HepG2 (cell line): ENCODE measurements around the gene LMX1B. TPM values are rescaled to one million over a fixed set of nuclear protein-coding genes. Genes with fewer than 3 reads are reported as not detected.
A peak's percentile ranks its signal among the peaks of the same experiment; 100 is the strongest.

Source experiments
- ATAC-seq: fragments of 200-7000 bp; cut with Tn5 transposase; 3 replicates; pipeline ENCODE4 v1.9.1; 2020; ENCODE audit warnings: mild to moderate bottlenecking, moderate library complexity
- BruUV-seq: library from RNA; stranded (reverse); fragments of 400-500 nt; replicated peaks from 2 replicates; lab custom pipeline; 2021; lab: Mats Ljungman, UMichigan
- CTCF ChIA-PET: fragments of 300-600 bp; formaldehyde crosslinking; extraction: SDS; loops from one replicate; lab custom pipeline; 2021; ENCODE audit warnings: low total read pairs, inconsistent platforms, low intra/inter-chr PET ratio; lab: Yijun Ruan, JAX
- POLR2A ChIA-PET: fragments of 350-600 bp; sonication (Branson Sonifier 250); formaldehyde crosslinking; loops from one replicate; lab custom pipeline; 2020; ENCODE audit warnings: antibody characterized with exemption, inconsistent platforms; lab: Yijun Ruan, JAX
- DNase-seq: peaks from one replicate; pipeline ENCODE4 v3.0.0-alpha.2; 2015; ENCODE audit warnings: low spot score
- FAIRE-seq: peaks from 3 replicates; lab custom pipeline; 2011; peaks lifted over from hg19 to GRCh38; lab: Jason Lieb, UNC
- H2AFZ ChIP-seq: one replicate; pipeline ENCODE4 v1.6.1; 2011; ENCODE audit warnings: low read length, inconsistent platforms
- H3K27ac ChIP-seq: fragments of 300-600 bp; 3 replicates; pipeline ENCODE4 v1.8.0; 2011; ENCODE audit warnings: mixed run types, mild to moderate bottlenecking, mixed read lengths, low read length, inconsistent platforms; ENCODE audit not compliant: insufficient read depth; ENCODE audit errors: extremely low read length
- H3K27me3 ChIP-seq, 2 experiments: fragments of 200-600 bp in 1 of 2; 2 replicates in 1 of 2; 3 replicates in 1 of 2; pipeline versions ENCODE4 v1.6.0 to v1.8.0; 2011; ENCODE audit warnings: low read length in 2 of 2, mild to moderate bottlenecking in 2 of 2, moderate library complexity in 2 of 2, inconsistent platforms in 1 of 2; ENCODE audit not compliant: insufficient read depth in 2 of 2, control insufficient read depth in 1 of 2
- H3K36me3 ChIP-seq, 2 experiments: fragments of 200-600 bp in 1 of 2; replicated peaks in 1 of 2; 2 replicates in 1 of 2; 3 replicates in 1 of 2; pipeline versions ENCODE4 v1.5.1 to v1.8.0; 2011; ENCODE audit warnings: low read length in 2 of 2, inconsistent platforms in 1 of 2; ENCODE audit not compliant: insufficient read depth in 2 of 2, control insufficient read depth in 1 of 2
- H3K4me1 ChIP-seq: 2 replicates; pipeline ENCODE4 v1.5.1; 2012; ENCODE audit warnings: low read length, inconsistent platforms; ENCODE audit not compliant: insufficient read depth
- H3K4me2 ChIP-seq: 2 replicates; pipeline ENCODE4 v1.6.0; 2011; ENCODE audit warnings: low read depth, low read length, inconsistent platforms
- H3K4me3 ChIP-seq, 3 experiments: fragments of 200-600 bp in 1 of 3; sonication (generic), shearing (Covaris generic) in 1 of 3; replicated peaks in 1 of 3; 2 replicates each; pipeline ENCODE4 v1.5.1; 2011 to 2016; ENCODE audit warnings: low read length in 3 of 3, inconsistent platforms in 2 of 3, low read depth in 2 of 3, mild to moderate bottlenecking in 2 of 3, control low read depth in 1 of 3, mixed read lengths in 1 of 3; ENCODE audit not compliant: insufficient read depth in 1 of 3
- H3K79me2 ChIP-seq: one replicate; pipeline ENCODE4 v1.6.1; 2011; ENCODE audit warnings: low read length, inconsistent platforms; ENCODE audit not compliant: insufficient read depth
- H3K9ac ChIP-seq: 2 replicates; pipeline ENCODE4 v1.6.0; 2011; ENCODE audit warnings: mild to moderate bottlenecking, low read depth, low read length, inconsistent platforms; ENCODE audit not compliant: insufficient read depth
- H3K9me3 ChIP-seq: 2 replicates; pipeline ENCODE4 v1.5.1; 2012; ENCODE audit warnings: mild to moderate bottlenecking, low read length
- H4K20me1 ChIP-seq: 2 replicates; pipeline ENCODE4 v1.6.0; 2011; ENCODE audit warnings: inconsistent platforms, mild to moderate bottlenecking, low read length, moderate library complexity; ENCODE audit not compliant: insufficient read depth
- CTCF ChIP-seq: sonication (generic); formaldehyde crosslinking; IDR thresholded peaks from 2 replicates; pipeline ENCODE4 v1.5.0; 2020; ENCODE audit warnings: mild to moderate bottlenecking, missing genetic modification reagents, moderate library complexity
- ZFP90 ChIP-seq: sonication (generic); formaldehyde crosslinking; IDR thresholded peaks from 2 replicates; pipeline ENCODE4 v1.8.0; 2022; ENCODE audit warnings: missing genetic modification reagents, mild to moderate bottlenecking, inconsistent platforms, borderline replicate concordance
- ZNF768 ChIP-seq: sonication (generic); formaldehyde crosslinking; IDR thresholded peaks from 2 replicates; pipeline ENCODE4 v1.4.0; 2020; ENCODE audit warnings: missing genetic modification reagents
- WGBS: methylation state at CpG from one replicate; pipeline ENCODE4 v1.1.6; 2017; ENCODE audit warnings: low lambda C conversion rate; 5-methylcytosine and 5-hydroxymethylcytosine counted together
- in situ Hi-C: cut with HindIII; loops from 2 replicates; pipeline ENCODE4 v1.10.0; 2017; ENCODE audit warnings: low pct_unique_long_range_greater_than_20kb; ENCODE audit not compliant: extremely low pct_ligation_motif_present
- intact Hi-C: fragments of 100-400 bp; cut with micrococcal nuclease; formaldehyde crosslinking; loops from one replicate; pipeline ENCODE4 v1.10.0; 2022; ENCODE audit not compliant: unreplicated experiment
- polyA plus RNA-seq, 8 experiments: library from polyadenylated mRNA; depleted of rRNA in 3 of 8; stranded (reverse) in 7 of 8; unstranded in 1 of 8; fragments of >200 nt; fragmentation: Illumina TruSeq in 4 of 8; extraction: Trizol in 4 of 8; gene quantifications; 2 replicates each; pipeline versions ENCODE4 v1.2.1 to v1.2.3, GENCODE V29; 2011 to 2016; ENCODE audit warnings: low read depth in 4 of 8, missing spikeins in 1 of 8, mixed read lengths in 1 of 8; ENCODE audit not compliant: insufficient read depth in 1 of 8
- total RNA-seq, 5 experiments: library from RNA; depleted of rRNA; stranded (reverse); fragments of >200 nt; fragmentation: Illumina TruSeq; extraction: Trizol; gene quantifications; 2 replicates each; pipeline ENCODE4 v1.2.3, GENCODE V29; 2016; ENCODE audit warnings: low read depth in 1 of 5
- TF ChIP-seq, protein P1 (sequence below): fragments of 450-650 bp; IDR thresholded peaks from 2 replicates; pipeline ENCODE4 v1.6.1; 2016

The LMX1B gene
- total and polyA plus RNA-seq, 2 of the 13 experiments (the other 11 are each of a cell fraction or from before 2014, with no cell fraction given) = not detected

DNA sequence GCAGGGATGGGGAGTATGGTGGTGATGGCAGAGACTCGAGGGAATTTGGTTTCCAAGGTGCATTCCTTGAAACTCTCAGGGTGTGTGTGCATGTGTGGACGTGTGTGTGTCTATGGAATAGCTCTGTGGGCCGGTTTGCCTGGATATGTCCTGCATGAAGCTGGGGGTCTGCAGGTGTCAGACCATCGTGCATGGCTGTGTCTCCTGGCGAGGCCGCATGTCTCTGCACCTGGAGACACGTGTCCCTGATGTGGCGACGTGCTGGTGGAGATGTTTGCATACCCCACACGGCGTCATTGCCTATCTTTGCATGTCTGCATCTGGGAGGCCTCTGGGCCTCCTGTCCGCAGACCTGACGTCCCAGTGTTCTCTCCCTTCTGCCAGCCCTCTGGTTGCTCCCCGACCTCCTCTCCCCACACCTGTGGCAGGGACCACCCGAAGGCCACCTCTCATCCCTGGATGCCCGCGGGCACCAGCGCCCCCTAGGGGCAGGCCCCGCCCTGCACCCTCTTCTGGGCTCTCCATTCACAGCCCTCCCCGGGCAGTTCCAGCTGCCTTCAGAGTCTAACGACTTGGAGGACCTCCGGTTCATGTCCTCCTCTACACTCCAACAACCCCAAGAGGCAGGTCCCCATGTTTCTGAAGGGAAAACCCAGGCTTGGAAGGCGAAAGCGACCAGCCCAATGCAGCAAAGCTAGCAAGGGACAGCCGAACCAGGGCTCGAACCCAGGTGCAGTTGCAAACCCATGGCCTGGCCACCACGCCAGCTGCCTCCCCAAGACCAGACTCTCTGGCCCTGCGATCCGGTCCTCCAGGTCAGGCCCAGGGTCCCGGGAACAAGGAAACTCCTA is 88.6 kb downstream of the LMX1B start:
- peak; percentile 57 for TF ChIP-seq CTCF
- peak; percentile 67; the same call in 1 of the 2 replicates for TF ChIP-seq ZNF768 (CRISPR knock-in tag)
- TF ChIP-seq, protein P1, sequence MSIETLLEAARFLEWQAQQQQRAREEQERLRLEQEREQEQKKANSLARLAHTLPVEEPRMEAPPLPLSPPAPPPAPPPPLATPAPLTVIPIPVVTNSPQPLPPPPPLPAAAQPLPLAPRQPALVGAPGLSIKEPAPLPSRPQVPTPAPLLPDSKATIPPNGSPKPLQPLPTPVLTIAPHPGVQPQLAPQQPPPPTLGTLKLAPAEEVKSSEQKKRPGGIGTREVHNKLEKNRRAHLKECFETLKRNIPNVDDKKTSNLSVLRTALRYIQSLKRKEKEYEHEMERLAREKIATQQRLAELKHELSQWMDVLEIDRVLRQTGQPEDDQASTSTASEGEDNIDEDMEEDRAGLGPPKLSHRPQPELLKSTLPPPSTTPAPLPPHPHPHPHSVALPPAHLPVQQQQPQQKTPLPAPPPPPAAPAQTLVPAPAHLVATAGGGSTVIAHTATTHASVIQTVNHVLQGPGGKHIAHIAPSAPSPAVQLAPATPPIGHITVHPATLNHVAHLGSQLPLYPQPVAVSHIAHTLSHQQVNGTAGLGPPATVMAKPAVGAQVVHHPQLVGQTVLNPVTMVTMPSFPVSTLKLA = peak; percentile 75
- no peak for TF ChIP-seq ZFP90 (CRISPR knock-in tag)
- Histone ChIP-seq H3K9me3 (no peaks in the 10 kb centered on the region), H3K79me2 (no peaks in the 10 kb centered on the region), H4K20me1 (0 out of 2 replicates have a peak, but pooled peaks cover 4% of the 10 kb centered on the region), H3K4me1 (peaks cover 5% of the 10 kb centered on the region), H3K9ac (no peak overlapping the region), H3K27me3 (peaks cover 8 to 68% of the 10 kb centered on the region in 2 experiments; a peak in 3 of 5 replicates), H3K4me2 (no peak overlapping the region), H3K36me3 (no peaks in the 10 kb centered on the region), H2AFZ (no peak overlapping the region), H3K27ac (no peak overlapping the region), H3K4me3 (no peak overlapping the region)
- ChIA-PET POLR2A (no interaction called here), CTCF (no interaction called here)
- in situ Hi-C loops (no loop called here), intact Hi-C loops (no loop called here)
- BruUV-seq = no TSS peak
- WGBS = 4% methylated on average over 8 of the region's 30 CpGs
- peak; percentile 38 for ATAC-seq
- DNase-seq = no peak
- FAIRE-seq = no peak
